Motor neuron (in vitro differentiated cells): ENCODE data around the gene LILRA1. TPM values are rescaled to one million over a fixed set of nuclear protein-coding genes. Genes with fewer than 3 reads are reported as not detected.
"Not testable (repeated sequence)": the region's sequence is repeated elsewhere in the genome, so short reads cannot be mapped to it uniquely, and the experiment has no call there.

Source experiments
- ATAC-seq, 8 experiments: fragments of 200-7000 bp; cut with Tn5 transposase; replicated peaks in 6 of 8; 2 replicates each; pipeline ENCODE4 v1.8.0; 2021; ENCODE audit warnings: mild to moderate bottlenecking in 8 of 8, moderate library complexity in 8 of 8
- H3K27ac ChIP-seq, 2 donors: fragments of 250-450 bp; sonication (Bioruptor Pico); 2 replicates each; pipeline ENCODE4 v1.9.0; 2021; ENCODE audit warnings: antibody characterized with exemption in 2 of 2, mild to moderate bottlenecking in 2 of 2, moderate library complexity in 1 of 2
- H3K4me1 ChIP-seq, 2 donors: fragments of 250-450 bp; sonication (Bioruptor Pico); replicated peaks in 1 of 2; 2 replicates each; pipeline ENCODE4 v1.6.1; 2021; ENCODE audit warnings: antibody characterized with exemption in 2 of 2, mild to moderate bottlenecking in 2 of 2, moderate library complexity in 1 of 2
- H3K4me3 ChIP-seq, 5 donors: fragments of 250-450 bp; sonication (Bioruptor Pico); 2 replicates each; pipeline ENCODE4 v1.9.0; 2021; ENCODE audit warnings: antibody characterized with exemption in 5 of 5, mild to moderate bottlenecking in 5 of 5, moderate library complexity in 4 of 5
- WGBS, 10 experiments: fragments of 450-650 bp; shearing (Covaris generic); methylation state at CpG; one replicate each; pipeline ENCODE4 v1.0.0; 2022; 5-methylcytosine and 5-hydroxymethylcytosine counted together
- in situ Hi-C, 9 experiments: fragments of 400-800 bp; cut with MboI; loops; one replicate each; pipeline ENCODE4 v1.15.0; 2021; ENCODE audit warnings: low sequenced_read_pairs in 9 of 9, low pct_unique_long_range_greater_than_20kb in 2 of 9; ENCODE audit not compliant: unreplicated experiment in 9 of 9
- total RNA-seq, 8 experiments: library from RNA; unstranded; fragments of 300-600 nt; gene quantifications; 2 replicates each; pipeline versions ENCODE4 v1.2.3 to v1.2.4, GENCODE V29; 2022

LILRA1 gene
- total RNA-seq, 8 experiments from 2014 or later = 0.09 to 0.43 (median 0.20) TPM; not detected in 3

- Histone ChIP-seq H3K4me3 (no peak overlapping the region), H3K27ac (no peak overlapping the region), H3K4me1 (no peaks in the 10 kb centered on the region)
- ATAC-seq = no peak
- 0 to 88% (median 69%) methylated on average over 3 to 17 of the region's 18 CpGs for WGBS, 10 experiments
- in situ Hi-C loops = no loop called here
Observed at GRCh38 chr19:54638683-54639082, 45.3 kb downstream of the LILRA1 start.

DNA sequence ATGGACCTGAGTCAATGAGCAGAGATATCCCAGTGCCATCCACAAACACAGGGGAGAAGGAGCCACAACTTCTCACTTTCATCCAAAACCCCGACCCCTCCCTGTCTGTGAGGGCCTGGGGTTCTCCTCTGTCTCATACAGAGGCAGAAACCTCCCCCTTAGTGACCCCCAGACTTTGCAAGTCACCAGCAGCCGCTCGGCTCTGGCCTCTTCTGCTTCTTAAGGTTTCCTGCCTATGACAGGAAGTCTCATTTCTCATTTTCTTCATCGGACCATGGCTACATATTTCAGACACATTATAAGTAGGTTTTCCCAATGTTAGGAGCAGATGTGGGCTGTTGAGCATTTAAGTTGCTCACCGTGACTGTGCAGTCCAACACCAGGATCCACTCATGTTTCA lies 49.5 kb downstream of the LILRA1 start:
- H3K4me1 ChIP-seq, H3K4me3 ChIP-seq, in situ Hi-C loops, H3K27ac ChIP-seq, ATAC-seq: not testable (repeated sequence)
- no CpG with 5 or more reads among the region's 5 CpGs for WGBS, 10 experiments

DNA sequence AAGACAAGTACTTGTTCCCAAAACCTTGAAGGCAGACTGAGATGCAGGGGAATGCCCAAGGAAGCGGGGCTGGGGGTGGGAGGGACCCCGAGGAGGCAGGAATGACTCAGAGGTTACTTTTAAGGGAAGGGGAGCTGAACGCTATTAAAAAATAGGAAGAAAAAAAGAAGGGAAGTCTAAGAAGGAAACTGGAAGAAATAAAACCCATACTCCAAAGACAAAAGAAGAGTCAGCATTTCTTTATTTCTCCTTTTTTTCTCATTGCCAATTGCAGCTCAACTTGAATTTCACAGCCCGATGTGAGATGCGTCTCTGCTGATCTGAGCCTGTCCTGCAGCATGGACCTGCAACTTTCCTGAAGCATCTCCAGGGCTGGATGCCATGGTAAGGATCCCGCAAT lies 50.2 kb downstream of the LILRA1 start:
- 0 to 20% methylated on average over 1 to 2 of the region's 6 CpGs; no CpG with 5 or more reads in 8 of the 10 experiments for WGBS, 10 experiments
- H3K4me1 ChIP-seq, H3K27ac ChIP-seq, in situ Hi-C loops, H3K4me3 ChIP-seq, ATAC-seq: not testable (repeated sequence)

- Histone ChIP-seq H3K4me3 (no peak overlapping the region), H3K27ac (no peak overlapping the region), H3K4me1 (no peaks in the 10 kb centered on the region)
- ATAC-seq = no peak
- WGBS, 10 experiments = 0 to 83% (median 21%) methylated on average over 1 to 2 of the region's 5 CpGs; no CpG with 5 or more reads in 6 of the 10 experiments
- in situ Hi-C loops = no loop called here
Observed at GRCh38 chr19:54644056-54644455, 50.6 kb downstream of the LILRA1 start.

GRCh38 chr19:54646331-54646841 lies 53.0 kb downstream of the LILRA1 start:
- in situ Hi-C loops = no loop called here
- 33 to 77% (median 56%) methylated on average over 1 to 13 of the region's 19 CpGs; no CpG with 5 or more reads in 3 of the 10 experiments for WGBS, 10 experiments
- no peak for ATAC-seq
- H3K27ac ChIP-seq = no peak overlapping the region
- H3K4me1 ChIP-seq = no peaks in the 10 kb centered on the region
- H3K4me3 ChIP-seq = no peak overlapping the region

DNA sequence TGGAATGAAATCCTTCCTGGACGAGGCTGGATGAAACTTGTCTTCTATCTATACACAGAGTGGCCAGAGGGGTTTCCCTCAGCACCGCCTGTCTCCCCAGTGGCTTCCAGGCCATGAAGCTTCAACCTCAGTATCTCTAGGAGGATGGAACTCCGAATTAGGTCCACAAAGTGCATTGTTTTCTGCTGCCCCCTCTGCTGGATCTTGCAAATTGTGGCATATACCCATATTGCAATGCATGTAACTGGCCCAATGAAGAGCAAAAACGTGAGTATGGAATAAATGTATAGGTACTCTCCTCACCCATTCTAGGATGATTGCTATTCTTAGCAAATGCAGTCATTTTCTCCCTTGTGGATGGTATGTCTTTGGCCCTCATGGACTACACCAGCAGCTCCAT lies 54.7 kb downstream of the LILRA1 start:
- in situ Hi-C loops = no loop called here
- no peak overlapping the region for H3K4me3 ChIP-seq
- no peak for ATAC-seq
- no peaks in the 10 kb centered on the region for H3K4me1 ChIP-seq
- H3K27ac ChIP-seq = no peak overlapping the region
- 0 to 83% (median 10%) methylated on average over 1 to 4 of the region's 4 CpGs; no CpG with 5 or more reads in 2 of the 10 experiments for WGBS, 10 experiments

GRCh38 chr19:54650108-54650655 lies 56.8 kb downstream of the LILRA1 start:
- no peak for ATAC-seq
- Histone ChIP-seq H3K4me1 (no peaks in the 10 kb centered on the region), H3K4me3 (no peak overlapping the region), H3K27ac (no peak overlapping the region)
- in situ Hi-C loops = loop anchor here in 1 of 9 experiments (25.0 kb wide), 1 partner anchor 163 kb away; no protein-coding TSS in a partner anchor
- WGBS, 10 experiments = 11 to 91% (median 36%) methylated on average over 1 to 4 of the region's 6 CpGs; no CpG with 5 or more reads in 2 of the 10 experiments

Other genes starting within 250 kb of the LILRA1 start
- gene LAIR1, start 228.7 kb upstream of the LILRA1 start, total RNA-seq = 1 to 10 TPM in 1 of 8 experiments, under 1 TPM in 5, not detected in 2; 0.11 to 2.5 (median 0.68) TPM
- gene TTYH1, start 178.2 kb upstream of the LILRA1 start, total RNA-seq = 100 to 1,000 TPM in 5 of 8 experiments, 1 to 10 TPM in 3; 1.7 to 440 (median 160) TPM
- 100 to 1,000 TPM in 2 of 8 experiments, 10 to 100 TPM in 6; 38.5 to 156 (median 64.7) TPM for gene LENG8, start 144.4 kb upstream of the LILRA1 start, total RNA-seq
- 10 to 100 TPM in 2 of 8 experiments, 1 to 10 TPM in 6; 1.6 to 10.7 (median 3.7) TPM for gene LENG9, start 129.9 kb upstream of the LILRA1 start, total RNA-seq
- 10 to 100 TPM in 4 of 8 experiments, 1 to 10 TPM in 4; 1.4 to 46.9 (median 11.3) TPM for gene CDC42EP5, start 120.3 kb upstream of the LILRA1 start, total RNA-seq
- gene LAIR2, start 90.8 kb upstream of the LILRA1 start, total RNA-seq = not detected
- under 1 TPM in 5 of 8 experiments, not detected in 3; 0.05 to 0.51 (median 0.10) TPM for gene LILRA2, start 19.8 kb upstream of the LILRA1 start, total RNA-seq
- 1 to 10 TPM in 1 of 8 experiments, under 1 TPM in 1, not detected in 6; 0.49 to 2.3 TPM for gene LILRB1, start 36.9 kb downstream of the LILRA1 start, total RNA-seq
- gene LILRB4, start 69.4 kb downstream of the LILRA1 start, total RNA-seq = under 1 TPM in 5 of 8 experiments, not detected in 3; 0.18 to 0.87 (median 0.38) TPM
- gene KIR3DL3, start 130.8 kb downstream of the LILRA1 start, total RNA-seq = under 1 TPM in 1 of 8 experiments, not detected in 7; 0.18 TPM
- gene KIR2DL3, start 144.9 kb downstream of the LILRA1 start, total RNA-seq = under 1 TPM in 3 of 8 experiments, not detected in 5; 0.13 to 0.57 (median 0.20) TPM
- under 1 TPM in 4 of 8 experiments, not detected in 4; 0.14 to 0.38 (median 0.23) TPM for gene KIR2DL1, start 176.2 kb downstream of the LILRA1 start, total RNA-seq
- gene KIR2DL4, start 210.0 kb downstream of the LILRA1 start, total RNA-seq = under 1 TPM in 4 of 8 experiments, not detected in 4; 0.17 to 0.41 (median 0.32) TPM
- gene KIR3DL1, start 222.8 kb downstream of the LILRA1 start, total RNA-seq = under 1 TPM in 5 of 8 experiments, not detected in 3; 0.18 to 0.45 (median 0.33) TPM
- under 1 TPM in 1 of 8 experiments, not detected in 7; 0.42 TPM for gene KIR2DS4, start 239.0 kb downstream of the LILRA1 start, total RNA-seq